Measurements from ENCODE around the gene BHLHA15.
A peak's percentile ranks its signal among the peaks of the same experiment; 100 is the strongest.

Gene BHLHA15

GRCh38 chr7:98211221-98211675 is at the start of gene BHLHA15:
Gene BHLHA15, plus strand, starts transcription at chr7:98211439. Its CDS starts 871 bp downstream, at chr7:98212310.
- peak in 1 of 4 experiments; percentile 15 for DNase-seq

- DNase-seq: no peak
Measured at GRCh38 chr7:98162758-98163157, 48.5 kb upstream of the BHLHA15 start.

- no peak for DNase-seq
Measured at GRCh38 chr7:98163269-98163668, 48.0 kb upstream of the BHLHA15 start.

GRCh38 chr7:98163704-98164494 is 47.3 kb upstream of the BHLHA15 start:
- no peak for DNase-seq

GRCh38 chr7:98165827-98166667 is 45.2 kb upstream of the BHLHA15 start:
- DNase-seq: peak in 1 of 4 experiments; percentile 8

GRCh38 chr7:98166668-98166970 is 44.6 kb upstream of the BHLHA15 start:
- no peak for DNase-seq

GRCh38 chr7:98167653-98168052 is 43.6 kb upstream of the BHLHA15 start:
- no peak for DNase-seq

- DNase-seq: peak; percentile 23 to 43 (median 36)
Measured at GRCh38 chr7:98168181-98168903, 42.9 kb upstream of the BHLHA15 start.

GRCh38 chr7:98168904-98169621 is 42.2 kb upstream of the BHLHA15 start:
- no peak for DNase-seq

GRCh38 chr7:98170966-98171365 is 40.3 kb upstream of the BHLHA15 start:
- DNase-seq: no peak

GRCh38 chr7:98171449-98171848 is 39.8 kb upstream of the BHLHA15 start:
- DNase-seq: no peak

- DNase-seq: no peak
Measured at GRCh38 chr7:98174334-98175259, 36.6 kb upstream of the BHLHA15 start.

GRCh38 chr7:98175260-98175940 is 35.8 kb upstream of the BHLHA15 start:
- no peak for DNase-seq

GRCh38 chr7:98177553-98177952 is 33.7 kb upstream of the BHLHA15 start:
- no peak for DNase-seq

GRCh38 chr7:98178321-98178720 is 32.9 kb upstream of the BHLHA15 start:
- no peak for DNase-seq

GRCh38 chr7:98178762-98179490 is 32.3 kb upstream of the BHLHA15 start:
- no peak for DNase-seq

- DNase-seq: no peak
Measured at GRCh38 chr7:98180751-98181150, 30.5 kb upstream of the BHLHA15 start.

- DNase-seq: no peak
Measured at GRCh38 chr7:98185101-98185500, 26.1 kb upstream of the BHLHA15 start.

- DNase-seq: no peak
Measured at GRCh38 chr7:98186452-98187137, 24.6 kb upstream of the BHLHA15 start.

- DNase-seq: no peak
Measured at GRCh38 chr7:98187138-98187502, 24.1 kb upstream of the BHLHA15 start.

Data from activated CD4-positive, CD25-positive, alpha-beta regulatory T cell (primary cell).